ENCODE data around the gene ENDOV. TPM values are rescaled to one million over a fixed set of nuclear protein-coding genes. Genes with fewer than 3 reads are reported as not detected.

ENDOV gene
- total RNA-seq, 1 donor from 2014 or later = 9.7 TPM

- no peak for TF ChIP-seq EZH2phosphoT487 (IDR thresholded peaks at IDR 0.05)
- no peak for TF ChIP-seq CTCF (IDR thresholded peaks at IDR 0.05)
- TF ChIP-seq EZH2 (IDR thresholded peaks at IDR 0.05) = no peak
- H3F3A ChIP-seq (ENCODE audit: low read depth) = no peaks in the 10 kb centered on the region
- H3K4me1 Mint-ChIP-seq = no peaks in the 10 kb centered on the region
- DNase-seq (ENCODE audit: low spot score) = no peak
- no peak overlapping the region for H2AFZ ChIP-seq (replicated peaks)
- peaks cover 15% of the 10 kb centered on the region for H4K20me1 ChIP-seq (ENCODE audit: low read depth)
- no peak overlapping the region for H3K4me3 Mint-ChIP-seq
- no peaks in the 10 kb centered on the region for H3K9me3 Mint-ChIP-seq
- H3K4me2 ChIP-seq = no peak overlapping the region
- no peak overlapping the region for H3K9ac ChIP-seq
- H3K27ac Mint-ChIP-seq = no peak overlapping the region
- H3K79me2 ChIP-seq (ENCODE audit: low read depth) = no peaks in the 10 kb centered on the region
- no peaks in the 10 kb centered on the region for H3K4me1 ChIP-seq
- H3K27me3 Mint-ChIP-seq (ENCODE audit: insufficient read depth, low read depth) = peaks cover 8% of the 10 kb centered on the region
- H3K9me3 ChIP-seq (ENCODE audit: low read depth) = no peaks in the 10 kb centered on the region
- no peak overlapping the region for H3K27ac ChIP-seq
- peaks cover 93% of the 10 kb centered on the region for H3K27me3 ChIP-seq
- no peak overlapping the region for H3K4me3 ChIP-seq
- peaks cover 1% of the 10 kb centered on the region for H3K36me3 Mint-ChIP-seq
- H3K36me3 ChIP-seq = no peaks in the 10 kb centered on the region
Measured at GRCh38 chr17:80463784-80464400, 48.9 kb downstream of the ENDOV start.

- peaks cover 15% of the 10 kb centered on the region for H4K20me1 ChIP-seq (ENCODE audit: low read depth)
- H3K36me3 Mint-ChIP-seq = peaks cover 3% of the 10 kb centered on the region
- TF ChIP-seq CTCF (IDR thresholded peaks at IDR 0.05) = no peak
- TF ChIP-seq EZH2phosphoT487 (IDR thresholded peaks at IDR 0.05) = no peak
- no peak for TF ChIP-seq EZH2 (IDR thresholded peaks at IDR 0.05)
- H3F3A ChIP-seq (ENCODE audit: low read depth) = no peaks in the 10 kb centered on the region
- no peak overlapping the region for H3K27ac Mint-ChIP-seq
- no peak for DNase-seq (ENCODE audit: low spot score)
- H3K27ac ChIP-seq = no peak overlapping the region
- H2AFZ ChIP-seq (replicated peaks) = no peak overlapping the region
- no peak overlapping the region for H3K4me3 ChIP-seq
- no peaks in the 10 kb centered on the region for H3K79me2 ChIP-seq (ENCODE audit: low read depth)
- no peaks in the 10 kb centered on the region for H3K9me3 ChIP-seq (ENCODE audit: low read depth)
- H3K27me3 Mint-ChIP-seq (ENCODE audit: insufficient read depth, low read depth) = peaks cover 10% of the 10 kb centered on the region
- no peaks in the 10 kb centered on the region for H3K4me1 ChIP-seq
- H3K4me3 Mint-ChIP-seq = no peak overlapping the region
- no peak overlapping the region for H3K9ac ChIP-seq
- H3K4me2 ChIP-seq = no peak overlapping the region
- no peaks in the 10 kb centered on the region for H3K4me1 Mint-ChIP-seq
- peaks cover 93% of the 10 kb centered on the region for H3K27me3 ChIP-seq
- no peaks in the 10 kb centered on the region for H3K36me3 ChIP-seq
- no peaks in the 10 kb centered on the region for H3K9me3 Mint-ChIP-seq
Measured at GRCh38 chr17:80464486-80464885, 49.5 kb downstream of the ENDOV start.

GRCh38 chr17:80465327-80465974, 50.5 kb downstream of the ENDOV start:
- H3K27me3 Mint-ChIP-seq (ENCODE audit: insufficient read depth, low read depth) = peaks cover 13% of the 10 kb centered on the region
- no peak overlapping the region for H3K9ac ChIP-seq
- H3K36me3 Mint-ChIP-seq = peaks cover 7% of the 10 kb centered on the region
- no peaks in the 10 kb centered on the region for H3F3A ChIP-seq (ENCODE audit: low read depth)
- peaks cover 93% of the 10 kb centered on the region for H3K27me3 ChIP-seq
- no peaks in the 10 kb centered on the region for H3K9me3 Mint-ChIP-seq
- no peak overlapping the region for H3K4me3 ChIP-seq
- H2AFZ ChIP-seq (replicated peaks) = no peak overlapping the region
- H3K9me3 ChIP-seq (ENCODE audit: low read depth) = no peaks in the 10 kb centered on the region
- no peak overlapping the region for H3K27ac Mint-ChIP-seq
- H3K27ac ChIP-seq = no peak overlapping the region
- H3K79me2 ChIP-seq (ENCODE audit: low read depth) = no peaks in the 10 kb centered on the region
- TF ChIP-seq EZH2 (IDR thresholded peaks at IDR 0.05) (no peak), CTCF (IDR thresholded peaks at IDR 0.05) (no peak), EZH2phosphoT487 (IDR thresholded peaks at IDR 0.05) (no peak)
- DNase-seq (ENCODE audit: low spot score) = no peak
- H3K4me2 ChIP-seq = no peak overlapping the region
- no peaks in the 10 kb centered on the region for H3K4me1 ChIP-seq
- H4K20me1 ChIP-seq (ENCODE audit: low read depth) = peaks cover 15% of the 10 kb centered on the region
- no peaks in the 10 kb centered on the region for H3K36me3 ChIP-seq
- no peak overlapping the region for H3K4me3 Mint-ChIP-seq
- H3K4me1 Mint-ChIP-seq = no peaks in the 10 kb centered on the region
